ENCODE measurements around the gene C6orf120. TPM values are rescaled to one million over a fixed set of nuclear protein-coding genes. Genes with fewer than 3 reads are reported as not detected.
A peak's percentile ranks its signal among the peaks of the same experiment; 100 is the strongest.

The C6orf120 gene
- total RNA-seq, 1 experiment from 2014 or later, result 28.0 TPM

DNA sequence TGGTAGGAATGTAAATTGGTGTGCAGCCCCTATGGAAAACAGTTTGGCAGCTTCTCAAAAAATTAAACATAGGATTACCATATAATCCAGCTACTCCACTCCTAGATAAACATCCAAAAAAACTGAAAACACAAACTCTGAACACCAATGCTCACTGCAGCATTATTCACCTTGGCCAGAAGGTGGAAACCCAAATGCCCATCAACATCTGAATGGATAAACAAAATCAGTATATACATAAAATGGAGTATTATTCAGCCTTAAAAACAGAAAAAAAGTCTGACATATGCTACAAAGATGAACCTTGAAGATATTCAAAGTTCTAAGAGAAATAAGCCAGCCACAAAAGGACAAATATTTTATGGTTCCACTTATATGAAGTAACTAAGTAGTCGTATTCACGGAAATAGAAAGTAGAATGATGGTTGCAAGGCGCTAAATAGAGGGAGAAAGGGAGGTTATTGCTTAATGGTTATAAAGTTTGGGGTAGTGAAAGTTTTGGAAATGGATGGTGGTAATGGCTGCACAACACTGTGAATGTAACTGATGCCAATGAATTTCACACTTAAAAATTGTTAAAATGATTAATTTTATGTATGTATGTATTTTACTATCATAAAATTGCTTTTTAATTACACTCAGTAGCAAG lies 18.4 kb downstream of the C6orf120 start:
- DNase-seq (ENCODE audit: low read depth), result no peak
- in situ Hi-C loops (cut with HindIII; ENCODE audit: low pct_unique_long_range_greater_than_20kb, low sequenced_read_pairs), result no loop called here

DNA sequence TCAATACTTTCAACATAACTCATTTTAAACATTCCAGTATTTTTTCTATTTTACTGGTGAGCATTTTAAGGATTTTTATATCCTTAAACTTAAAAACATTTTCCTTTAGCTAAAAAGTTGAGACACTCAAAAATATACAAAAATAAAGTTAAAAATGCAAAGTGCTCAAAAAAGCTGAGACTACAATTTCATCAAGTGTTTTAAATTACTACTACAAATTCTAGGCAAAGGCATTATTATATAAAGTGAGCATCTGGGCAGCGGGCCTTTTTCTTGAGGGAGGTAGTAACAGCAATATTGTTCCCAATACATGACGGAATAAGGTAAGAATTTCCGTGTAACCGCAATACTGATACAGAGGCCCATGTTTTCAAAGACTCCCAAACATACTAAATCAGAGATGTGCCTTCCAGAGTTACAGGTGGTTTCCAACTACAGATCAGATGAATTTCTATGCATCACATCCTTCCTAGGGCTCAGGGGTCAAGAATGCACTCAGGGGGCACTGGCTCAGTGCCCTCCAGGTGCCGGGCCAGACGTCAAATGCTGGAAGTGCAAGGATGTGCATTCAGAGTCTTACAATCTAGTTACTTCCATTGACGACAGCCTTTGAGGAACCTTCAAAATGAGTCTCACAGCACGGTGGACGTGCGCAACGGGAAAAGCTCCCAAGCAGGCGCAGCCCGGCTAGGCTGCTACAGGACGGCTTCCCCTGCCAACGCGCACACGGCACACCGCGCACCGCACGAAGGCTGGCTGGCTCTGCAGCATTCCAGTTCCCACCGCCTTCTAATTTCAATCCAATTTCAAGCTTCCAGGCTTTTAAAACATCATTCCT lies 20.7 kb downstream of the C6orf120 start:
- peak; percentile 64 for DNase-seq (ENCODE audit: low read depth)
- in situ Hi-C loops (cut with HindIII; ENCODE audit: low pct_unique_long_range_greater_than_20kb, low sequenced_read_pairs), result no loop called here

DNA sequence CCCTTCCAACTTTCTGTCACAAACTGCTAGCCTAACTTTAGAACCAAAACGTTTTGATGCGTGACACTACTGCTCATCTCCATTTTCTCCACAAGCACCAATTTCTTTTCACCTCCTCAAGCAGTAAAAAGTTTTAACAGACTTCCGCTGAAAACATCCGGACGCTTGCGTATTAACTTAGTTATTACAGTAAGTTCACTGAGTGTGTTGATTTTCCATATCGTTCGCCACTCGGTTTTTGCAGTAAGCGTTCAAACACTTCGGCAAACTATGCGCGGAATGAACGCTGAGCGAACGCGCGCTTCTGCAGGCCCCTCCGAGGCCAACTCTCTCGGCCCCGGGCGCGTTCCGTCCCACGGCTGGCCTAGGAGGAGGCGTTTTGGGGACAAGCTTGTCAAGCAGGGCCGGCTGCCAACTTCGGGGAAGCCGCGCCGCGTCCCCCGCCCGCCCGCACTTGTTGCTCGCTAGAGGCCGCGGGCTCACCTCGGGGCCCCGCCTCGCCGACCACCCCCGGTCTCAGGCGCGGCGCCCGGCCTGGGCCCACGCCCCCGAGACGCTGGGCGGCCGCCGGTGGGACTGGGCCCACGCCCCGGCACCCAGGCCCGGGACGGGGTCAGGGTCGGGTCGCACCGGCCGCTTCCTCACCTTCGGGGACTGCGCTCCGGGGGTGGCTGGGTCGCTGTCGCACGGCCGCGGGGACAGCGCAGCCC lies 21.4 kb downstream of the C6orf120 start:
- peak; percentile 65 for DNase-seq (ENCODE audit: low read depth)
- in situ Hi-C loops (cut with HindIII; ENCODE audit: low pct_unique_long_range_greater_than_20kb, low sequenced_read_pairs), result no loop called here

DNA sequence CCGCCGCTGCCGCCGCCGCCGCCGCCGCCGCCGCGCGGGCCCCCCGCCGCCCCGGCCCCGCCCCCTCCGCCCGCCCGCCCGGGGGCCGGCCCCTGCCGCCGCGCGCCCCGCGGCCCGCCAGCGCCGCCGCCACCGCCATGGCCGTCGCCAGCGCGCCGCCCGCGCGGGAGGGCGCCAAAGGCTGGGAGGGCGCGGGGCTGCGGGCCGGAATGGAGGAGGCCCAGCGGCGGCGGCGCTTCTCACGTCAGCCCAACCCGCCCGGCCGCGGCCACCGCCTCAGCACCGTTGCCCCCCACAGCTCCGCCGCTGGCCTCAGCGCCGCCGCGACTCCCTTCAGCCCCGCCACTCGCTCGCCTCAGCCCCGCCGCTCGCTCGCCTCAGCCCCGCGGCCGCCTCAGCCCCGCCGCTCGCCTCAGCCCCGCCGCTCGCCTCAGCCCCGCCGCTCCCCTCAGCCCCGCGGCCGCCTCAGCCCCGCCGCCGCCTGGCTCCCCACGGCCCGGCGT lies 22.1 kb downstream of the C6orf120 start:
- DNase-seq (ENCODE audit: low read depth), result peak; percentile 31
- in situ Hi-C loops (cut with HindIII; ENCODE audit: low pct_unique_long_range_greater_than_20kb, low sequenced_read_pairs), result no loop called here

DNA sequence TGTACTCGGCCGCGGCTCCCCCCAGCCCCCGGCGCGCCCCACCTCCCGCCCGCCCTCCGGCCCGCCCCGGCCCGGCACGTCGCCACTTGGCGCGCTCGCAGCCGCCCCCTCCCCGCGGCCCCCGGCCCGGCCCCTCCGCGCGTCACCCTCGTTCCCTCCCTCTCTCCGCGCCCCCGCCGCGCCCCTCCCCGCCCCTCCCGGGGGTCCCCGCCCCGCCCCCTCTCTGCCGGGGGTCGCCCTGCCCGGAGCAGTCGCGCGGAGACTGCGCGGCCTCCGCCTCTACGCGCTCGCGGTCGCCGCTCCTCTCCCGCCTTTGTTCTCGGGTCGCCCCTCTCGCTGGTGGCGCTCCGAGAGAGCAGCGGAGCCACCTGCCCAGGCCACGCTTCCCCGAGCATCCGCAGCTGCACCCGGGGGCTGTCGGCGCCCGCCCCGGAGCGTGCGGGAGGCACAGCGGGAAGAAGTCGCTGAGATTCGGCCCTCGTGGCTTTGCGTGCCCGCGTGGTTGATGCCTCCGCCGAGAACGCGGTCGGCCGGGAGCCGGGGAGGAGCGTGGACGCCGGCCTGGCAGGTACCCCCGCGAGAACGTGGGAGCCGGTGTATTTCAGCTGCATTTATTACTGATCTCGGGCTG lies 22.7 kb downstream of the C6orf120 start, which contains the start of gene PHF10:
TSS of gene PHF10 (minus strand) at position 7 of the 631 bp plus-strand sequence. CDS start 569 bp downstream, outside the sequence.
- peak; percentile 70 for DNase-seq (ENCODE audit: low read depth)
- in situ Hi-C loops (cut with HindIII; ENCODE audit: low pct_unique_long_range_greater_than_20kb, low sequenced_read_pairs), result no loop called here

DNA sequence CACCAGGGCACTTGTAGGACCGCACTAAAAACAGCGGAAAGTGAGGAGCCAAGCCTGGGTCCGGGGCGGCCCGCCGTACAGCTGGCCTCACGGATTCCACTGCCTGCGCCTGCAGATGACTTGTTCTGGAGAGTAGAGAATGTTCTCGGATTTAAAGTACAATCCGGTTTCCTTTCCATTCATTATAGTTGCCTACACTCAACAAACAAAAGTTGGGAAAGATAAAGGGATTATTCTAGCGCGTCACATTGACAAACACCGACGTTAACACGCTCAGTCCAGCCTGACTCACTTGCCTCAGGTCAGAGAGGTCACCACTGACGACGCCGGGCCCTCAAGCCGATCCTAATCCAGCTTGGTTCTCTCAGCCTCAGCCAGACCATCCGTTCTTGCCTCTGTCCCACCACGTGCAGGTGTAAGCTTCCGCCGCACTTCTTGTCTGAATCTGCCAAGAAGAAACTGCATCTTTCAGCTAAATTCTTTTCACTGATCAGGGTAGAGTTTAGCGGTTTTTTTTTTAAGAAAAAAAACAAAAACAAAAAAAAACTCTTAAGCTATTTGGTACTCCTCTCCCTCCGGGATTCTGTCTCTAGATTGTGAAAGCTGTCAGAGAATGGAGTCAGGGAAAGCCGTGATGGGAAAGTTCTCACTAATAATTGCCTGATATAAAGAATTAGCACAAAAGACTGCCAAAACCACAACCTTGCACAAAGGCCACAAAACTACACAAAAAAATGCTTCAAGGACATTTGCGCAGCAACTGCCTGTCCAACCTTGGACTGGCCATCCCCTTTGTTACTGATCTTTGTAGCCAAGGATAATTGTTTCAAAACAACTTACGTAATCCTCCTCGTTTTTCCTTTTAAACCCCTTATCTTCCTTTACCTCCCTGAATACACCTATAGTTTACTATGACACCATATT lies 23.5 kb downstream of the C6orf120 start:
- peak; percentile 64 for DNase-seq (ENCODE audit: low read depth)
- in situ Hi-C loops (cut with HindIII; ENCODE audit: low pct_unique_long_range_greater_than_20kb, low sequenced_read_pairs), result no loop called here

DNA sequence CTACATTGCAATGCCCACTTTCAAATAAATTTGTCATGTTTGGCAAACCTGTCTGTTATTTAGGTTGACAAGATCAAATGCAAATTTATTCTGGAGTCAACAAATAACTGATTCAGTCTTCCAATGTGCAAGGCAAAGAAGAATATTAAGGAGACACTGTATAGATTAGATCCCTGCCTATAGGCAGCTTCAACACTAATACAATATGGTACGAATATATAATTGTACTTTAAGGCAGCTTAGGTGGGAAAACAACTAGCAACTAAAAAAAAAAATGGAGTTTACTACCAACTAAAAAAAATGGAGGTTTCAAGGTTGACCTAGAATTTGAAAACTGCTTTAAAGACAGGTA lies 24.1 kb downstream of the C6orf120 start:
- DNase-seq (ENCODE audit: low read depth), result no peak
- in situ Hi-C loops (cut with HindIII; ENCODE audit: low pct_unique_long_range_greater_than_20kb, low sequenced_read_pairs), result no loop called here

DNA sequence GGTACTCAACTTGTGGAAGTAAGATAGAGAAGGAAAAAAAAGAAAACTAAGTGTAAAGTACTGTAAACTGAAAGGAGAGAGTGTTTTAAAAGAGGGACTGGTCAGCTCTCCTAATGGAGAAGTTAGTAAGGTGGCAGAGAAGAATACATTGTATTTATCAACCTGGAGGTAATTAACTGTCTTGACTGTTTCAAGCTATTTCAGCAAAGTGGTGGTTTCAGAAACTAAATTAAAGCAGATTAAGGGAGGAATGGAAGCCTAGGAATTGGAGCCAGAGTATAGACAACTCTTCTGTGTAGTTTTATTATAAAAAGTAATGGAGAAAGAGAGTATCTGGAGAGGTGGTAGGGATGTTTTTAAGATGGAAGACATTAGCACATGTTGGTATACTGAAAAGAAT lies 25.0 kb downstream of the C6orf120 start:
- in situ Hi-C loops (cut with HindIII; ENCODE audit: low pct_unique_long_range_greater_than_20kb, low sequenced_read_pairs), result no loop called here
- no peak for DNase-seq (ENCODE audit: low read depth)

DNA sequence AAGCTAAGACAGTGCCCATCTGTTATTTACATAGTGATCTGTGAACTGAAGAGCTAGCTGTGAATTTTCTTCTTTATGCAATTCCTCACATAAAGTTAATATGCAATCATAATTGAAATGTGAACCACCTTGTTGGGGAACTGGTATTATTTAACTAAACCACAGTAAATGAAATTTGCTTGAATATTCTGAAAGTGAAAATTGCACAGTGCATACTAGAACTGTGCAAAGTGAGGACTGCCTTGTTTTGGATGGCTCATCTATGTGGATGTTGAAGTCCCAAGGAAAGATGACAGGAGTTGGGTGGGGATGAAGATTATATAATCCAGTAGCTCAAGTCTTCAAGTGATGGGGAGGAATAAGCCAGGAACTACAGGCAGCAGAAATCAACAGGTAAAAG lies 28.0 kb downstream of the C6orf120 start:
- no peak for DNase-seq (ENCODE audit: low read depth)
- in situ Hi-C loops (cut with HindIII; ENCODE audit: low pct_unique_long_range_greater_than_20kb, low sequenced_read_pairs), result no loop called here

DNA sequence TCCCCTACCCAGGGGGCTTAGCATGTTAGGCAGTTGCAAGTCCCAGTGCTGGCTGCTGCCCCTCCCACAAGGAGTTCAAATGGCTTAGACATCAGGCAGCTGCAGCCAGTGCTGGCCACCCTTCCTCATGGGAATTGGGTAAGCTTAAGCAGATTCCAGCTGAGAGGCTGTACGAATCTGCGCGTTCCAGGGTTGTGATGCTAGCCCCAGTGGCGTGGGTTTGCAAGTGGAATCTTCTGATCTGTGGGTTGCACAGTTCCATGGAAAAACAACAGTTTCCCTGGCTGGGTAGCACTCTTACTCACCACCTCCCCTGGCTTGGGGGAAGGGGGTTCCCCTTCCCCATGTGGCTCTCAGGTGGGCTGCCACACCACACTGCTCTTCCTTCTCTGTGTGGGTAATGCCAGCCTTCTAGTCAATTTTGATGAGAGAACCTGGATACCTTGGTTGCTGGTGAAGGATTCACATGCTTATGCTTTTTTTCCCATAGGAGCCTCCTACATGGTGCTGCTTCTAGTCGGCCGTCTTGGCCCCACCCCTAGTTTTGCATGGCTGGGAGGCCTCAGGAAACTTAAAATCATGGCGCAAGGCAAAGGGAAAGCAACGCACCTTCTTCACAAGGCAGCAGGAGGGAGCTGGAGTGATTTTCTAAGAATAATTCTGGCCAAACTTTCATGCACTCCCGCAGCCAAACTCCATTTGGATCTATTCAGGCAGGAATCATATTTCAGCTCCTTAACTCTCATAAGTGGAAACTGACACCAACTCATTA lies 36.5 kb downstream of the C6orf120 start:
- in situ Hi-C loops (cut with HindIII; ENCODE audit: low pct_unique_long_range_greater_than_20kb, low sequenced_read_pairs), result no loop called here
- DNase-seq (ENCODE audit: low read depth), result no peak

DNA sequence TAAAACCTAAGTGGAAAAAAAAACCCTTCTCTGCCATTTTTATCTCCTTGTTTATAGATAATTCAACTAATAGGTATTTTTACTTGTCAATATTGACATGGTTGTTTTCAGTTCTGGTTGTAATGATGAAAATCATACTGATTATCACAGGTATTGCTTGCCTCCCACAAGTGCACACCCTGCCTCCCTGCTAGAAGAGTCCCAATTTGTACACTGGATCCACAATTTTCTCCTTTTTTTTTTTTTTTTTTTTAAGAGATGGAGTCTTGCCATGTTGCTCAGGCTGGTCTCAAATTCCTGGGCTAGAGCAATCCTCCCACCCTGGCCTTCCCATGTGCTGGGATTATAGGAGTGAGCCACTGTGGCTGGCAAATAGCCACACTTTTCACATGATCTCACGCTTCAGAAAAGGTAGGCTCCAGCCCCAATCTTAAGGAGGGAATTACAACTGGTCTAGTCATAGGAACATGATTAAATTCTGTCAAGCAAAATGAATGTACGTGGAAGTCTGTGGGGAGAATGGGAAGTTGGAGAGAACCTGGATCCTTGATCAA lies 37.1 kb downstream of the C6orf120 start:
- in situ Hi-C loops (cut with HindIII; ENCODE audit: low pct_unique_long_range_greater_than_20kb, low sequenced_read_pairs), result no loop called here
- no peak for DNase-seq (ENCODE audit: low read depth)

DNA sequence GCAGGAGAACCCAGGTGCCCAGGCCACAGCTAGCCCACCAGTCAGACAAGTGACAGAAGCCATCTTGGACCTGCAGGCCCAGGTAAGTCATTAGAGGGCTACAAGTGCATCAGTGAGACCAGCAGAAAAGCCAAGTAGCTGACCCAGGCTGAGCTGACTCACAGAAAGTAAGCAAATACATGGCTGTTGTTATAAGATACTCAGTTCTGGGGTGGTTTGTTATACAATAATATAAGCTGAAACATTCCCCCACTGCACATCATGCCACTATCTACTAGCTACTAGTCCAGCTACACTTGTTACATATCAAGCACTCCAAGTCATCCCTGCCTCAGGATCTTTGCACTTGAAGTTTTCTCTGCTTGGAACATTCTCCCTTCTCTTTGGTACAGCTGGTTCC lies 39.4 kb downstream of the C6orf120 start:
- in situ Hi-C loops (cut with HindIII; ENCODE audit: low pct_unique_long_range_greater_than_20kb, low sequenced_read_pairs), result no loop called here
- no peak for DNase-seq (ENCODE audit: low read depth)

DNA sequence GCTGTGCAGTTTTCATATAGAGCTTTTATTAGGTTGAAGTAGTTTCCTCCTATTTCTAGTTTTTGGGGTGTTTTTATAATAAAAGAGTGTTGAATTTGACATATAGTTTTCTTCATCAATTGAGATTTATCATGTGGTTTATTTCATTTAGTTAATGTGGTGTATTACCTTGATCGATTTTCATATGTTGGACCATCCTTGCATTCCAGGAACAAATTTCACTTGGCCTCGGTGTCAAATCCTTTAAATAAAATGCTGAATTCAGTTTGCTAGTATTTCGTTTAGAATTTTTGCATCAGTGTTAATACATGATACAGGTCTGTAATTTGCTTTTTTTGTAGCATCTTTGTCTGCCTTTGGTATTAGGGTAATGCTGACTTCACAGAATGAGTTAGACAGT lies 43.5 kb downstream of the C6orf120 start:
- in situ Hi-C loops (cut with HindIII; ENCODE audit: low pct_unique_long_range_greater_than_20kb, low sequenced_read_pairs), result no loop called here
- no peak for DNase-seq (ENCODE audit: low read depth)

DNA sequence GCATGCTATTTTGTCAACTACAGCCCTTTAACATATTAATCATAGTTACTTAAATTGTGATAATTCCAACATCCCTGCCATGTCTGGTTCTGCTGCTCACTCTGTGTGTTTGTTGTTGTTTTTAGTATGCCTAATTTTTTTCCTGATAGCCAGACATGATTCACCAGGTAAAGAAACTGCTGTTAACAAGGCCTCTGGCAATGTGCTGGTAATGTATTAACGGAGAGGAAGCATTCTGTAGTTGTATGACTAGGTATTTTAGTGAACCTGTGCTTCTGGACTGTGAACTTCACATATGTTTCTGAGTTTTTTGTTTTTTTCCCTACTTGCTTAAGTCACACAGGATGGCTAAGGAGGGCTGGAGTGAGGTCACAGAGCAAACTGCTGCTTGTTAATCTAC lies 44.6 kb downstream of the C6orf120 start:
- in situ Hi-C loops (cut with HindIII; ENCODE audit: low pct_unique_long_range_greater_than_20kb, low sequenced_read_pairs), result no loop called here
- DNase-seq (ENCODE audit: low read depth), result peak; percentile 22

DNA sequence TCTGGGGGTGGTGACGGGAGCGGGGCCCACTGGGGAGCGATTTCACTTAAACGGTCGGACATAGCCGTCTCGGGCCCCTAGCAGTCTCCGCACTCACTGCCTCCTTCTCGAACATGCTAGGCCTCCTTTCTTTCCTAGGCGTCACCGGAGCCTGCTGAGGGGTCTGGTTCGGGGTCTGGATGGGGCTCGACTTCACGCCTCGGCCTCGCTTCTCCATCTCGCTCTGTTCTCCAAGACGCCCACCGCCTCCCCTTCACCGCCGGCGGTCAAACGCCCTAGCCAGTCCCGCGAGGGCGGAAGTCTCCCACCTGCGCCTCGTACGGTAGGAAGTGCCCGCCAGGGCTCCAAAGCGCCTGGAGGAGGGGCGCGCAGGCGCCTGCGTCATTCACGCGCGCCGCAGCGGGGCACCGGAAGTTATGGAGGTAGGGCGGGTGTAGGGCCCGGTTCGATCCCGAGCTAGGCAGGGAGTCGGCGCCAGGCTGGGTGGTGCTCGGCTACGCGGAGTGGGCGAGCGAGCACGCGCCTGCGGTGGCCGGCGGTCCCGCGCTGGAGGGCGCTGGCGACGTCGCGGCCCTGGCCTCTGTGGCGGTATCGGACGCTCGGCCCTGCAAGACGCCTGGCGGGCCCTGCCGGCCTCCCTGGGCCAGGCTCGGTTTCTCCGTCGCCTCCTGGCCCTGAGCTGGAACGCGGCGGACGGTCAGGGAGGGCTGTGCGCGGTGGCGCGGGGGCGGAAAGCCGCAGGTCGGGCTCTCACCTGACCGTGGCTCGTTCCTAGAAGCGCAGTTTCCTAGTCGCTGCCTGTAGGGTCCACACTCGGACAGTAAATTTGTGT lies 49.5 kb downstream of the C6orf120 start, which contains the start of the genes DYNLT2 and ERMARD:
TSS of gene DYNLT2 (minus strand) at position 331 of the 832 bp plus-strand sequence. CDS start at position 217, 114 bp downstream.
TSS of gene ERMARD (plus strand) at position 381 of the 832 bp plus-strand sequence. CDS start at position 417, 36 bp downstream.
- in situ Hi-C loops (cut with HindIII; ENCODE audit: low pct_unique_long_range_greater_than_20kb, low sequenced_read_pairs), result no loop called here

More for the DNA sequence above, 49.5 kb downstream of the C6orf120 start, which contains the start of the genes DYNLT2 and ERMARD:
- peak; percentile 94 for DNase-seq (ENCODE audit: low read depth)

Data from Caki2 (cell line).